GM19023 (cell line): ENCODE data around the gene SEMA6A.
A peak's percentile ranks its signal among the peaks of the same experiment; 100 is the strongest.

ENCODE experiments used
- ATAC-seq: cut with Tn5 transposase; IDR thresholded peaks from one replicate; pipeline ENCODE4 v1.9.1; 2021; ENCODE audit warnings: mild to moderate bottlenecking, moderate library complexity; ENCODE audit not compliant: unreplicated experiment

The SEMA6A gene

GRCh38 chr5:116574367-116575325 lies at the start of gene SEMA6A:
Gene SEMA6A (minus strand): TSS chr5:116574823. CDS start chr5:116504944, 69,879 bp downstream.
- ATAC-seq: peak; percentile 58

- ATAC-seq: no peak
Measured at GRCh38 chr5:116622375-116623050, 47.9 kb upstream of the SEMA6A start.

- ATAC-seq: no peak
Measured at GRCh38 chr5:116621599-116621998, 47.0 kb upstream of the SEMA6A start.

- no peak for ATAC-seq
Measured at GRCh38 chr5:116616876-116617275, 42.3 kb upstream of the SEMA6A start.

GRCh38 chr5:116614603-116614920 lies 39.9 kb upstream of the SEMA6A start:
- ATAC-seq: no peak

GRCh38 chr5:116613445-116613844 lies 38.8 kb upstream of the SEMA6A start:
- no peak for ATAC-seq

GRCh38 chr5:116612431-116612830 lies 37.8 kb upstream of the SEMA6A start:
- no peak for ATAC-seq

- no peak for ATAC-seq
Measured at GRCh38 chr5:116605310-116606070, 30.9 kb upstream of the SEMA6A start.

GRCh38 chr5:116604805-116605204 lies 30.2 kb upstream of the SEMA6A start:
- no peak for ATAC-seq

- ATAC-seq: no peak
Measured at GRCh38 chr5:116600876-116601275, 26.3 kb upstream of the SEMA6A start.

GRCh38 chr5:116598911-116599310 lies 24.3 kb upstream of the SEMA6A start:
- ATAC-seq: no peak

- ATAC-seq: no peak
Measured at GRCh38 chr5:116595498-116595897, 20.9 kb upstream of the SEMA6A start.

GRCh38 chr5:116593340-116593739 lies 18.7 kb upstream of the SEMA6A start:
- ATAC-seq: no peak

GRCh38 chr5:116585227-116585626 lies 10.6 kb upstream of the SEMA6A start:
- no peak for ATAC-seq

- no peak for ATAC-seq
Measured at GRCh38 chr5:116583862-116584222, 9.2 kb upstream of the SEMA6A start.

GRCh38 chr5:116583085-116583861 lies 8.7 kb upstream of the SEMA6A start:
- ATAC-seq: no peak

- no peak for ATAC-seq
Measured at GRCh38 chr5:116581910-116582309, 7.3 kb upstream of the SEMA6A start.

GRCh38 chr5:116579144-116579543 lies 4.5 kb upstream of the SEMA6A start:
- no peak for ATAC-seq

GRCh38 chr5:116578676-116579075 lies 4.1 kb upstream of the SEMA6A start:
- no peak for ATAC-seq

GRCh38 chr5:116577064-116577788 lies 2.6 kb upstream of the SEMA6A start:
- peak; percentile 39 for ATAC-seq
